ENCODE data around the gene PLA2G4E. TPM values are rescaled to one million over a fixed set of nuclear protein-coding genes. Genes with fewer than 3 reads are reported as not detected.

The PLA2G4E gene
- total RNA-seq, 1 donor from 2014 or later = 0.52 TPM

- Histone ChIP-seq H3K27ac (ENCODE audit: low read depth, low read length) (no peak overlapping the region), H3K9me3 (ENCODE audit: control insufficient read depth in 3 of 3, low read length in 3 of 3) (no peaks in the 10 kb centered on the region), H3K36me3 (ENCODE audit: control insufficient read depth in 3 of 3, insufficient read depth in 3 of 3, low read length in 3 of 3) (peaks cover 0 to 8% (median 4%) of the 10 kb centered on the region in 3 donors), H3K9ac (ENCODE audit: low read depth in 1 of 3, low read length in 3 of 3) (no peak overlapping the region), H3K27me3 (ENCODE audit: control insufficient read depth in 3 of 3, insufficient read depth in 3 of 3, low read length in 3 of 3) (no peaks in the 10 kb centered on the region), H3K4me3 (ENCODE audit: low read length in 3 of 3) (no peak overlapping the region), H3K4me1 (ENCODE audit: control insufficient read depth in 3 of 3, insufficient read depth in 3 of 3, low read length in 3 of 3) (peaks cover 8 to 27% (median 22%) of the 10 kb centered on the region in 3 donors)
These were observed 71.3 kb downstream of the PLA2G4E start for GRCh38 chr15:41949401-41950126.

GRCh38 chr15:41948490-41948889, 72.4 kb downstream of the PLA2G4E start:
- Histone ChIP-seq H3K27ac (ENCODE audit: low read depth, low read length) (no peak overlapping the region), H3K4me3 (ENCODE audit: low read length in 3 of 3) (no peak overlapping the region), H3K9me3 (ENCODE audit: control insufficient read depth in 3 of 3, low read length in 3 of 3) (no peaks in the 10 kb centered on the region), H3K27me3 (ENCODE audit: control insufficient read depth in 3 of 3, insufficient read depth in 3 of 3, low read length in 3 of 3) (no peaks in the 10 kb centered on the region), H3K4me1 (ENCODE audit: control insufficient read depth in 3 of 3, insufficient read depth in 3 of 3, low read length in 3 of 3) (peaks cover 14 to 37% (median 30%) of the 10 kb centered on the region in 3 donors), H3K9ac (ENCODE audit: low read depth in 1 of 3, low read length in 3 of 3) (no peak overlapping the region), H3K36me3 (ENCODE audit: control insufficient read depth in 3 of 3, insufficient read depth in 3 of 3, low read length in 3 of 3) (peaks cover 0 to 6% (median 4%) of the 10 kb centered on the region in 3 donors)

- Histone ChIP-seq H3K9me3 (ENCODE audit: control insufficient read depth in 3 of 3, low read length in 3 of 3) (no peaks in the 10 kb centered on the region), H3K27ac (ENCODE audit: low read depth, low read length) (no peak overlapping the region), H3K4me1 (ENCODE audit: control insufficient read depth in 3 of 3, insufficient read depth in 3 of 3, low read length in 3 of 3) (peaks cover 14 to 33% (median 27%) of the 10 kb centered on the region in 3 donors), H3K4me3 (ENCODE audit: low read length in 3 of 3) (no peak overlapping the region), H3K9ac (ENCODE audit: low read depth in 1 of 3, low read length in 3 of 3) (no peak overlapping the region), H3K36me3 (ENCODE audit: control insufficient read depth in 3 of 3, insufficient read depth in 3 of 3, low read length in 3 of 3) (peaks cover 0 to 3% (median 2%) of the 10 kb centered on the region in 3 donors), H3K27me3 (ENCODE audit: control insufficient read depth in 3 of 3, insufficient read depth in 3 of 3, low read length in 3 of 3) (no peaks in the 10 kb centered on the region)
These were observed 73.9 kb downstream of the PLA2G4E start for GRCh38 chr15:41946970-41947369.

GRCh38 chr15:41945731-41946130, 75.1 kb downstream of the PLA2G4E start:
- H3K36me3 ChIP-seq (ENCODE audit: control insufficient read depth in 3 of 3, insufficient read depth in 3 of 3, low read length in 3 of 3) = peaks cover 0 to 5% (median 3%) of the 10 kb centered on the region in 3 donors
- no peak overlapping the region for H3K4me3 ChIP-seq (ENCODE audit: low read length in 3 of 3)
- no peak overlapping the region for H3K9ac ChIP-seq (ENCODE audit: low read depth in 1 of 3, low read length in 3 of 3)
- no peak overlapping the region for H3K27ac ChIP-seq (ENCODE audit: low read depth, low read length)
- H3K27me3 ChIP-seq (ENCODE audit: control insufficient read depth in 3 of 3, insufficient read depth in 3 of 3, low read length in 3 of 3) = no peaks in the 10 kb centered on the region
- peaks cover 14 to 22% (median 17%) of the 10 kb centered on the region in 3 donors for H3K4me1 ChIP-seq (ENCODE audit: control insufficient read depth in 3 of 3, insufficient read depth in 3 of 3, low read length in 3 of 3)
- H3K9me3 ChIP-seq (ENCODE audit: control insufficient read depth in 3 of 3, low read length in 3 of 3) = no peaks in the 10 kb centered on the region

- Histone ChIP-seq H3K36me3 (ENCODE audit: control insufficient read depth in 3 of 3, insufficient read depth in 3 of 3, low read length in 3 of 3) (peaks cover 0 to 5% (median 3%) of the 10 kb centered on the region in 3 donors), H3K9ac (ENCODE audit: low read depth in 1 of 3, low read length in 3 of 3) (no peak overlapping the region), H3K4me1 (ENCODE audit: control insufficient read depth in 3 of 3, insufficient read depth in 3 of 3, low read length in 3 of 3) (peaks cover 10 to 17% (median 12%) of the 10 kb centered on the region in 3 donors), H3K4me3 (ENCODE audit: low read length in 3 of 3) (no peak overlapping the region), H3K27me3 (ENCODE audit: control insufficient read depth in 3 of 3, insufficient read depth in 3 of 3, low read length in 3 of 3) (no peaks in the 10 kb centered on the region), H3K9me3 (ENCODE audit: control insufficient read depth in 3 of 3, low read length in 3 of 3) (no peaks in the 10 kb centered on the region), H3K27ac (ENCODE audit: low read depth, low read length) (no peak overlapping the region)
These were observed 75.6 kb downstream of the PLA2G4E start for GRCh38 chr15:41945221-41945620.

- peaks cover 8 to 12% (median 10%) of the 10 kb centered on the region in 3 donors for H3K4me1 ChIP-seq (ENCODE audit: control insufficient read depth in 3 of 3, insufficient read depth in 3 of 3, low read length in 3 of 3)
- H3K27ac ChIP-seq (ENCODE audit: low read depth, low read length) = peak overlapping the region; percentile 4
- no peaks in the 10 kb centered on the region for H3K9me3 ChIP-seq (ENCODE audit: control insufficient read depth in 3 of 3, low read length in 3 of 3)
- H3K36me3 ChIP-seq (ENCODE audit: control insufficient read depth in 3 of 3, insufficient read depth in 3 of 3, low read length in 3 of 3) = peaks cover 0 to 5% (median 3%) of the 10 kb centered on the region in 3 donors
- peak overlapping the region in 1 of 3 donors; percentile 20 for H3K9ac ChIP-seq (ENCODE audit: low read depth in 1 of 3, low read length in 3 of 3)
- no peaks in the 10 kb centered on the region for H3K27me3 ChIP-seq (ENCODE audit: control insufficient read depth in 3 of 3, insufficient read depth in 3 of 3, low read length in 3 of 3)
- no peak overlapping the region for H3K4me3 ChIP-seq (ENCODE audit: low read length in 3 of 3)
These were observed 76.4 kb downstream of the PLA2G4E start for GRCh38 chr15:41944313-41944940.

GRCh38 chr15:41943543-41944312, 77.1 kb downstream of the PLA2G4E start:
- Histone ChIP-seq H3K36me3 (ENCODE audit: control insufficient read depth in 3 of 3, insufficient read depth in 3 of 3, low read length in 3 of 3) (peaks cover 0 to 5% (median 3%) of the 10 kb centered on the region in 3 donors), H3K4me3 (ENCODE audit: low read length in 3 of 3) (no peak overlapping the region)

GRCh38 chr15:41942886-41943285, 78.0 kb downstream of the PLA2G4E start:
- Histone ChIP-seq H3K9ac (ENCODE audit: low read depth in 1 of 3, low read length in 3 of 3) (no peak overlapping the region), H3K9me3 (ENCODE audit: control insufficient read depth in 3 of 3, low read length in 3 of 3) (no peaks in the 10 kb centered on the region), H3K36me3 (ENCODE audit: control insufficient read depth in 3 of 3, insufficient read depth in 3 of 3, low read length in 3 of 3) (peaks cover 0 to 5% (median 3%) of the 10 kb centered on the region in 3 donors), H3K4me3 (ENCODE audit: low read length in 3 of 3) (no peak overlapping the region), H3K27ac (ENCODE audit: low read depth, low read length) (no peak overlapping the region), H3K27me3 (ENCODE audit: control insufficient read depth in 3 of 3, insufficient read depth in 3 of 3, low read length in 3 of 3) (no peaks in the 10 kb centered on the region), H3K4me1 (ENCODE audit: control insufficient read depth in 3 of 3, insufficient read depth in 3 of 3, low read length in 3 of 3) (peaks cover 6 to 12% (median 10%) of the 10 kb centered on the region in 3 donors)

More at GRCh38 chr15:41943543-41944312, 77.1 kb downstream of the PLA2G4E start:
- H3K4me1 ChIP-seq (ENCODE audit: control insufficient read depth in 3 of 3, insufficient read depth in 3 of 3, low read length in 3 of 3) = peaks cover 8 to 12% (median 10%) of the 10 kb centered on the region in 3 donors
- no peaks in the 10 kb centered on the region for H3K9me3 ChIP-seq (ENCODE audit: control insufficient read depth in 3 of 3, low read length in 3 of 3)
- H3K27ac ChIP-seq (ENCODE audit: low read depth, low read length) = peak overlapping the region; percentile 4
- peak overlapping the region in 1 of 3 donors; percentile 20 for H3K9ac ChIP-seq (ENCODE audit: low read depth in 1 of 3, low read length in 3 of 3)
- H3K27me3 ChIP-seq (ENCODE audit: control insufficient read depth in 3 of 3, insufficient read depth in 3 of 3, low read length in 3 of 3) = no peaks in the 10 kb centered on the region

- no peak overlapping the region for H3K27ac ChIP-seq (ENCODE audit: low read depth, low read length)
These were observed 79.0 kb downstream of the PLA2G4E start for GRCh38 chr15:41941644-41942415.

More at GRCh38 chr15:41941644-41942415, 79.0 kb downstream of the PLA2G4E start:
- Histone ChIP-seq H3K9ac (ENCODE audit: low read depth in 1 of 3, low read length in 3 of 3) (no peak overlapping the region), H3K9me3 (ENCODE audit: control insufficient read depth in 3 of 3, low read length in 3 of 3) (no peaks in the 10 kb centered on the region), H3K4me1 (ENCODE audit: control insufficient read depth in 3 of 3, insufficient read depth in 3 of 3, low read length in 3 of 3) (peaks cover 14 to 17% (median 14%) of the 10 kb centered on the region in 3 donors), H3K36me3 (ENCODE audit: control insufficient read depth in 3 of 3, insufficient read depth in 3 of 3, low read length in 3 of 3) (peaks cover 0 to 5% (median 3%) of the 10 kb centered on the region in 3 donors), H3K4me3 (ENCODE audit: low read length in 3 of 3) (no peak overlapping the region), H3K27me3 (ENCODE audit: control insufficient read depth in 3 of 3, insufficient read depth in 3 of 3, low read length in 3 of 3) (no peaks in the 10 kb centered on the region)
